Left renal pelvis (tissue), 4 donors: Measurements from ENCODE around the gene DCTD. TPM values are rescaled to one million over a fixed set of nuclear protein-coding genes. Genes with fewer than 3 reads are reported as not detected.

Experiments used
- DNase-seq, 4 donors: peaks; one replicate each; pipeline ENCODE4 v3.0.0-alpha.2; 2013; ENCODE audit warnings: low read depth in 4 of 4, low spot score in 3 of 4
- polyA plus RNA-seq, 4 donors: library from polyadenylated mRNA; unstranded; fragments of 120-200 nt; gene quantifications; one replicate each; pipeline ENCODE4 v1.2.1, GENCODE V29; 2013; ENCODE audit not compliant: insufficient read length in 4 of 4

The DCTD gene
- polyA plus RNA-seq, 4 donors: 100 to 131 (median 113) TPM

DNA sequence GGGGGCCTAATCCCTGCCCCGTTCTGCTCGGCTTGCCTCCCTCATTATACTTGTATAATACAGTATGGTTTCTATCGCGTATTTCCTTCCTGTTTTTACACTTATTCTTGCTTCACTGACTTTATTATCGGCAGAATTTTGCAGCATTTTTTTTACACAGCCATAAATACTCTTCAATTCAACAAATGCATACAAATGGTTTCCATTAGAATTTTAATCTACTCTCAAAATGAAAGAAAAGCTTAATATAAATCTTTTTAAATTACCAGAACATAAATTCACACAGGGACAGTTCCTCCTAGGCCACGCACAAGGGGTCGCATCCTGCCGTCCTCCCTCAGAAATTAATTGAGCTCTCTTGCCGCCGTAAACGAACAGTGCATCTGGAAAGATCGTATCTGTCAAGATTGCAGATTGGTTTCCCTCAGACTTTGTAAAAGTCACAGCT lies 42.9 kb downstream of the DCTD start:
- DNase-seq: no peak

- no peak for DNase-seq
Observed at GRCh38 chr4:182873726-182874125, 43.5 kb downstream of the DCTD start.

DNA sequence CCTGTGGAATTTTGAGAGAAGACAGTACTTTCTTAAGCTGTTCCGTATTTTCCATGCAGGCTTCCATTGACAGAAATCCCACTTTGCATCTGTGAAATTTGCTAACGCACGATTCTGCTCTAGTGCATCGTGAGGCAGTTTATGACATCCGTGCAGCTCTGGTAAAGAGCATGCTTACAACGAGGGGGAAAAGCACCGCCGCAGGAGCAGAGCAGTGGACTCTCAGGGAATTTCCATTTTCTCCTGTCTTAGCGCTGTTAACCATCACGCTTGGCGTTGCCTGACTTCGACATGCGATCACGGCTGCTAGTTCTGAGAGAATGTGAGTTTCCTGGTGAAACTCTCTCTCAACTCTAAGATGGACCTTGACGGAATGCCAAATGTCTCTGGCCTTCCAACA lies 43.9 kb downstream of the DCTD start:
- DNase-seq: no peak

- no peak for DNase-seq
Observed at GRCh38 chr4:182872886-182873285, 44.3 kb downstream of the DCTD start.

- DNase-seq: no peak
Observed at GRCh38 chr4:182871616-182872015, 45.6 kb downstream of the DCTD start.

GRCh38 chr4:182869697-182870096 lies 47.5 kb downstream of the DCTD start:
- DNase-seq: no peak

- DNase-seq: no peak
Observed at GRCh38 chr4:182866746-182867145, 50.4 kb downstream of the DCTD start.

GRCh38 chr4:182863501-182863900 lies 53.7 kb downstream of the DCTD start:
- DNase-seq: no peak

GRCh38 chr4:182862921-182863320 lies 54.3 kb downstream of the DCTD start:
- no peak for DNase-seq

- no peak for DNase-seq
Observed at GRCh38 chr4:182862141-182862875, 54.9 kb downstream of the DCTD start.

DNA sequence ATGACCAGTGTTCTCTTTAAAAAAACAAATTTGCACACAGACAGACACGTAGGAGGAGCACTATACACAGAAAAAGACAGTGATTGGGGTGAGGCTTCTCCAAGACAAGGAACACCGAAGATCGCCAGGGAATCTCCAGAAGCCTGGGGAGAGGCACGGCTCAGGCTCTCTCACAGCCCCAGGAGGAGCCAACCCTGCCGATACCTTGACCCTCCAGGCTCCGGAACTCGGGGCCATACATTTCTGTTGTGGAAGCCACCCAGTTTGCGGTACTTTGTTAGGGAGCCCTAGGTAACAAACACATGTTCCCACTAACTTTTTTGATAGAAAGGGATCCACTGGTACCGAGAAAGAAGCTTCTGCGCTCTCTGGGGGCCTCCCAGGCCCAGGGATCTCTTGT lies 55.8 kb downstream of the DCTD start:
- no peak for DNase-seq

GRCh38 chr4:182859730-182860129 lies 57.5 kb downstream of the DCTD start:
- DNase-seq: no peak

DNA sequence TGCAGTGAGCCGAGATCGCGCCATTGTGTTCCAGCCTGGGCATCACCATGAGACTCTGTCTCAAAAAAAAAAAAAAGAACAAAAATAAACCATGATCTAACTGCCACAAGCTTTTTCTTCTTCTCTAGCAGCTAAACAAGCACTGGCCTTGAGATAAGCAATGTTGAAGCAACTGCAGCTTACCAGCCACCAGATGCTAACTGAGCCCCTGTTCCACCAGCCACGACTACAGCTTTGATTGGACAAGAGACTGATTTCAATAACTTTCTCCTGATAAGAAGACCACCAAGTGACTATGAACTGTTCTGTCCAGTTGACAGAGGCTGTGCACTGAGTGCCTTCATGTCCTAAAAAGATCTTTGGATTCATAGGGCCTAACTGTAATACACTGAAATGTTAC lies 58.5 kb downstream of the DCTD start:
- no peak for DNase-seq

DNA sequence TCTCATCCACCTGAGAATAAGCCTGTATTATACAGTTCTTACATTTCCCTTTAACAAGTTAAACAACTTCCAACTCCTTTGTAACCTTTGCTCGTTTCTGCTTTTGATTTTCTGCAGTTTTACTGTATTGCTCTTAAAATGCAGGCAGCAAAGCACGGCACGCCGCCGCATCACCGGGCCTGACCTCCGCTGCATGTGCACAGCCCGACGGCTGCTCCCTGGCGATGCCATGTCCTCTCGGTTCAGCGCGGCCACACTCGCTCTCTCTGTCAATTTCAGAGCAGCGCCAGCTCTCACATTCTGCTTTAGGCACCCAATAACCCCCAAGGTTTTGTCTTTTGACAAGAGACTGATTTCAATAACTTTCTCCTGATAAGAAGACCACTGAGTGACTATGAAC lies 60.3 kb downstream of the DCTD start:
- no peak for DNase-seq

- DNase-seq: no peak
Observed at GRCh38 chr4:182855877-182856276, 61.3 kb downstream of the DCTD start.

DNA sequence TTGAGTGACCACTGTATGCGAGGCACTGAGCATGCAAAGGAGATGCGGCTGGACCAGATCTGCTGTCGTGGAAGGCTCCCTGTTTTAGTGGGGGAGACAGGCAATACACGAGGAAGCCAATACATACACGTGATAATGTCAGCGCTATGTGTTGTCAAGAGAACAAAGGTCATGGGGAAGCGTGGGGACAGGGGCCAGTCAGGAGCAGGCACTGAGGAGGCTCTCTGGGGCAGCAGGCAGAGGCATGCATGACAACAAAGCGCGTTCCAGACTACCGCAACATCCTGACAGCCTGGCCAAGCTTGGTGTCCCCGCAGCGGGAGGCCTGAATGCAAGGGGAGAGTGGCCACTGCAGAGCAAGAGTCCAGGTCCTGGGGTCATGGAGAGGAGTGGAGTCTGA lies 61.9 kb downstream of the DCTD start:
- no peak for DNase-seq

DNA sequence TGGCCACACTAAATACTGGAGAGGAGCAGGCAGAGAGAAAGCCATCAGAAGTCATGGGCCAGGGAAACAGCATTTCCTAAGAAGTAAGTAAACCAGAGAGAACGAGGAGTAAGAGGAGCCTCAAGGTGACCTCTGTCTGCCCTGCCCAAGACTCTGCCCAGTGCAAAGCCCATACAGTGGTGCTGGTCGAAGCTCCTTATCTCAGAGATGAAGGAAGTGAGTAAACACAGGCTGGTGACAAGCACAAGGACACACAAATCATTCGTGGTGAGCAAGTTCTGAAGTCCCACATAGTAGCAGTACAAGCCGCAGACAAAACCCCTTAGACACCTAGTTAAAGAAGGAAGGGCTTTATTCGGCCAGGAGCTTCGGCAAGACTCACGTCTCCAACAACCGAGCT lies 62.7 kb downstream of the DCTD start:
- DNase-seq: no peak

DNA sequence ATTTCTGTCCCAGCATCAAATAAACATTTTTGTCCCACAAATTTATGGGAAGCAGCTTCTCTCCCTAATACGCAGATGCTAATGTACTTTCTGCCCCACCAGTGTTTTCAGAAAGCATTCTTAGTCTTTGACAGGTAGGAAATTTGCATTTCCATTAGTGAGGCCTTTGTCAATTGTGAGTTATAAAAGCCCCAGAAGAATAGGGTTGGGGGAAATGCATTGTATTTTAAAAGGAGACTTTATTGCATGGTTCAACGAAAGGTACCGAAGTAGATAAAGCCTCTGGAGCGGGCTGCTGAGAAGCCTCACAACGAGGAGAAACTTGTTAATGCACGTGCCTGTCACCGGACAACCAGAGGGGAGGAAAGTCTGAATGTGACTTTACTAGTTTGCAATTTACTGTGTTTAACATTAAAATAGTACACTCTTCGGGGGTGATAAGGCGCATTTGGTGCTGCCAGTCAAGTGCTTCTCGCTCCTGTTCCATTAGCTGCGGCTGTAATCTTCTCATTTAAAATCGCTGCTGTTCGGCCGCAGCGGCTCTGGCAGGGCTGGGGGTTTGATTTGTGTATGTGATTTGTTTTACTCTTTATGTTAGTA lies 63.4 kb downstream of the DCTD start:
- no peak for DNase-seq

DNA sequence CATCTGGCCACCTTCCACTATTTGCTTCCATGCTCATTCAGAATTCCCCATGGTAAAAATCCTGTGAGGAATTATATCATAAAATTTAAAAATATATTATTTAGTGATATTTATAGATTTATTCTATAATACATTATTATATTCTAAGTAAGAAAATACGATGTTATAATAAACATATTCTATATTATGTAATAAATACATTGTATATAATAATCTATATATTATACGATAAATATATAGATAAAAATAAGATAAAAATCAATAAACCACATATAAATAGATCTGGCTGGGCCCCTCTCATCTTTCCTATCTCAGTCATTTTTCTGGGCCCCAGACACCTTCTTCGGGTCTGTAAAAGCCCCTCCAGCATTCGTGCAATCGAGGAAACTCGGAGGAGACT lies 68.5 kb downstream of the DCTD start:
- DNase-seq: no peak

DNA sequence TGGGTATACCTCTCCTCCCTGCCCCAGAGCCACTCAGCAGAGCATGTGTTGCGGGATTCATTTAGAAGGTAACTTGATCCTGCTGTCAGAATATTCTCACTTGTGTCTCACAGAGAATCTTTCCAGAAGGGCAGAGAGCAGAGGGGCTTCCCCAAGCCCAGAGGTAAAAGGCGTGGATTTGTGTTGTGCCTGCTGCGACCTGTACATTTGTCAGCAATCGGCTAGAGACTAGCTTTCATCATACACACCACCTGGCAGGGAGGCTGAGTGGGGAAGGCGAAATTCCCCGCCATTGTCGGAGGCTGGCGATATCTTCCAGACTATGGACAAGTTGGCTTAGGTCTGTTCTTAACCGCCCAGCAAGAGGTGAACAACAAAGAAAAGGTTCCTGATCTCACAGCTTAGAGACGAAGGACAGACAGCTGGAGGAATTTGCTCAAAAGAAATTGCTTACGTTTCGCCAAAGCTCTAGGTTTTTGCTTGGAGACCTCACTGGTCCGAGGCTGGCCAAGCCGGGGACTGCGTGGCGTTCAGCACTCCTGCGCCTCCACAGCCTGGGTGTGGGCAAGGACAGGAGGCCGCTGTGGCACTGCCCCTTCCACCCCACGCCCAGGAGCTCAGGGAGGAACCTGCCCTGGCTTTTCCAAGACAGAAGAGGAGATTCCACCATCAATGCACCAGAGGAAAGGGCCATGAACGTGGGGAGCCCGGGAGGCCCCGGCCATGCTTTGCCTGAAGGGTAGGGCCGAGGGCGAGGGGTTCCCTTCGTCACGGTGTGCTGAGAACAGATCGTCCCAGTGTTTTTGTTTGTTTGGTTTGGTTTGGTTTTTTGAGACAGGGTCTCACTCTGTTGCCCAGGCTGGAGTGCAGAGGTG lies 69.4 kb downstream of the DCTD start:
- no peak for DNase-seq

- DNase-seq: no peak
Observed at GRCh38 chr4:182846036-182846435, 71.2 kb downstream of the DCTD start.

- no peak for DNase-seq
Observed at GRCh38 chr4:182845618-182846017, 71.6 kb downstream of the DCTD start.
